HG02759 (cell line): ENCODE data around the gene RFC3.
"Not testable (repeated sequence)": the region's sequence is repeated elsewhere in the genome, so short reads cannot be mapped to it uniquely, and the experiment has no call there.

Source experiments
- ATAC-seq: cut with Tn5 transposase; IDR thresholded peaks from one replicate; pipeline ENCODE4 v1.9.1; 2021; ENCODE audit warnings: mild to moderate bottlenecking, moderate library complexity; ENCODE audit not compliant: unreplicated experiment

Gene RFC3

DNA sequence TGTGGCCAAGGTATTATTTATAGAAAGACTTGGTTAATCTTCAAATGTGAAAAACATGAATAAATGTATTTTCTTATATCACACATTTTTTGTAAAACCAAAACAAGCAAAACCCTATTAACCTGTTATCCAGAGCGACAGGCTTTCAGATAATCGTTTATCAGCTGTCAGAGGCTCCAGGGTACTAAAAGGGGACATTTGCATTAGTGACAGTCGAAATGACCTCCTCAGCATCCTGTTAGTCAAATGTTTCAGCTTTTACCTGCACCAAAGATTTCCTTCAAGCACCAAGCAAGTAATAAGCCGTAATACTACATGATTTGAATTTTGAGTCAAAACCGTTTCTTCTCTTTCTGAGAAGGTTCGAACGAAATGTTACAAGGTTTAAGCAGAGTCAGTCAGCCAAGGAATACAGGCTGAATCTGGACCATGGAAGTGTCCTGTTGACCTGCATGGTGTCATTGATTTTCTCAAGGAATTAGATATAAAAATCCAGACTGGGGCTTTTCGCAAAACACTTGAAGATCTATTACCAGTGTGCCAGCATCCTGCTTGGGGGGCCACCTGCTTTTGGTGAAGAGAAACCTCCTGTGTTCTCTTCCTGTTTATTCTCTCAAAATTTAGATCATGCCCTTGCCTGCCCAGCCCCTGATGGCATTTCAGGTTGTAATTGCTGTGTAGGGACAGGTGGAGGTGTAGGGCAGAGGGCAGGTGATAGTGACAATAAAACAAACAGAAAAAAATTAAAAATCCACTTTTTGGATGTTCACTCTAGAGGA lies 11.3 kb upstream of the RFC3 start:
- no peak for ATAC-seq

DNA sequence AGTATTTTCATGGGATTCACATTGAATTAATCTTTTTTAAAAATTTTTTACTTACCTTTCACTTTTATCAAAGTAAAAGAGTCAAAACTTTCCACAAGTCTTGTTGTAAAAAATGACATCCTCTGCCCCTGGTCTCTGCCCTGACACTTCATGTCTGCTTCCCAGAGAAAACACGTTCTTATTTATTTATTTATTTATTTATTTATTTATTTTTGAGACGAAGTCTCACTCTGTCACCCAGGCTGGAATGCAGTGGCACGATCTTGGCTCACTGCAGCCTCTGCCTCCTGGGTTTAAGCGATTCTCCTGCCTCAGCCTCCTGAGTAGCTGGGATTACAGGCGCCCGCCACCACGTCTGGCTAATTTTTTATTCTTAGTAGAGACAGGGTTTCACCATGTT lies 5.1 kb upstream of the RFC3 start:
- ATAC-seq: not testable (repeated sequence)

DNA sequence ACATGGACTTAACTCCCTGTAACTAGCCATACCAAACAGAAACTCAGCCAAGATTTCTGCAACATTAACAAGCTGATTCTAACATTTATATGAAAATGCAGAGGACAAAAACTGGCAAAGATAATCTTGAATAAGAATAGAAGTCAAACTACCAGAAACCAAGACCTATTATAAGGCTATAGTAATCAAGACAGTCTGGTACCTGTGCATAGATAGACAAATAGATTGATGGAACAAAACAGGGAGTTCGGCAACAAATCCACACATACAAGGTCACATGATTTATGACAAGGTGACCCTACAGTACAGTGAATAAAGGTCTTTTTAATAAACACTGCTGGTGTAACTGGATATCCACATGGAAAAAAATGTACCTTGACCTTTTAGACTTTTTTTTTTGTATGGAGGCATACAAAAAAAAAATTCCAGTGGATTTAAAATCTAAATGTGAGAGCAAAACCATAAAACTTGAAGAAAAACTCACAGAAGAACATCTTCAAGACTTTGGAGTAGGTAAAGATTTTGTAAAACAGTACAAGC lies 2.9 kb upstream of the RFC3 start:
- ATAC-seq: no peak

DNA sequence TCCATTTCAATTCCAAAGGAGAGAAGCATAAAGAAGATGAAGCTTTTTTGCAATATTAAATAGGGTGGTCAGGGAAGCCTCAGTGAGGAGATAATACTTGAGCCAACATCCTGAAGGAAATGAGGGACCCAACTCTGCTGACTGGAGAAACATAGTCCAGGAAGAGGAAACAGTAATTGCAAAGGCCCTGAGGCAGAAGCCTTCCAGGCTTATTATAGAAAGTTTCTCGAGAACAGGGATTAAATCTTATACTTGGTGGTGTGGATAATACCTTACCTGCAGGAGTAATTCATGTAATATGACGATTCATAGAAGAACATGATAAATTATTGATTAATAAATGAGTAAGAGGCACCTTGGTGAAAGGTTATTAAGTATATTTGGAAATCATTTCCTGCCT lies 1.0 kb upstream of the RFC3 start:
- ATAC-seq: no peak

DNA sequence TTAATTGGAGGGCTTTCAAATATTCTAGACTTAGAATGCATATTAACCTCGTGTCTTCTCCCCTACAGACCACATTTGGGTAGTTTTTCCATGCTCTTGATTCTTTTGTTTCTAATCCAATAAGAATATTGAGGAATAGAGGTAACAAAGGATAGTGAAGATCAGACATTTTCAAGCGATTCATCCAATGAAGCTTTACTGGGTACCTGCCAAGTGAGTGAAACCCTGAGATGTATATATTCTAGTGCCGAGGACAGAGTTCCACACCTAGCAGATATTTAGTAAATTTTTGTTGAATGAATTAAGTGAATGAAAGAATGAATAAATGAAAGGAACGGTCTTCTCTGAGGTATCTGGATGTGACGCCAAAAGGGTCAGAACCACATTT lies 442 bp upstream of the RFC3 start:
- peak; percentile 10 for ATAC-seq

DNA sequence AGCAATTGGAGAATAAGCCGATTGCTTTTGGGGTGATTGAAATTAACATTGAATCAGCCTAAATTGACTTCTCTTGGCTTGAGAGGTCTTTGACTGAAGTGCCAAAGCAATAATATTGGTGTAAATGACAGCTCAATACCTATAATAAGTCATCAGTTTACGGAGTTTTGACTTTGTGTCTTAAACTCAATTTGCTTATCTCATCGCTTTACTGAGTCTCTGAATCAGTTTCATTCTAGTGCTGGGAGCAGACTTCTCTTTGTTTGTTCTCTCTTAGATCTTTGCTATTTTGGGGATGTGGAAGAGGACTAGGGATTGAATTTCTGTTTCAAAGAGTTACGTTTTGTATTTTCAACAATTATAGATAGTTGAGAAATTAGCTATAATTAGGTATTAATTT lies 7.1 kb downstream of the RFC3 start:
- ATAC-seq: no peak

DNA sequence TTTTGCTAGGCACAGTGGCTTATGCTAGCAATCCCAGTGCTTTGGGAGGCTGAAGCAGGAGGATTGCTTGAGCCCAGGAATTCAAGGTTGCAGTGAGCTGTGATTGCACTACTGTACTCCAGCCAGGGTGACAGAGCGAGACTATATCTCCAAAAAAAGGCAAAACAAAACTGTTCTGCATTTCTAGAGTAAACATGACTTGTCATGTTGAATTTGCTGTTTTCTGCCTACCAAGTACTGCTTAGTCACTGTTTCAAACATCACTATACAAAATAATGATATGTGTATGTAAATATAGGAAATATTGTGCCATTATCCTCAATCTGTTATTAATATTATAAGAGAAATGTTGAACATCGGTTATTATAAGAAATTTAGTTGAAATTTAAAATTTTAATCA lies 9.2 kb downstream of the RFC3 start:
- ATAC-seq: no peak

DNA sequence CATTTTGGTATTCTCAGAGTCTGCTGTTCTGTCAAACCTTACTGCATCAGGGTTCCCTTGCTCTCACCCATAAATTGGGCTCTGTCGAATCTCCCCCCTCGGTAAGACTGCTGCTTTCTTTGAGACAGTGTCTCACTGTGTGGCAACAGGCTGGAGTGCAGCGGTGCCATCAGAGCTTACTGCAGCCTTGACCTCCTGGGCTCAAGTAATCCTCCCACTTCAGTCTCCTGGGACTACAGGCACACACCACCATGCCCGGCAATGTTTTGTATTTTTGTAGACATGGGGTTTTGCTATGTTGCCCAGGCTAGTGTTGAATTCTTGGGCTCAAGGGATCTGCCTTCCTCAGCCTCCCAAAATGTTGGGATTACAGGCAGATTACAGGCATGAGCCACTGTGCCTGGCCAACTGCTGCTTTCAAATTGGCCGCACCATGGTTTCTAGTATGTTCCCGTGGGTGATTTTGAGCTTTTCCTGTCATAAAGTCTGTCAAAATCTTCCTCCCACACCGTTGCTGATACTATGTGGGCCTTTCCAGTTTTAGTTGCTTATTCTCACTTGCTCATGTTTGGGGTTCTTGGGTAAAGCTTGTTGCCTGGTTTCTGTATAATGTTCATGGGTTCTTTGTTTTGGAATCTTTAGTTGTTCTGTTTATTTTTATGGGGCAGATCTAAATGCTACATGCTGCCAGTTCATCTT lies 10.6 kb downstream of the RFC3 start:
- ATAC-seq: no peak

DNA sequence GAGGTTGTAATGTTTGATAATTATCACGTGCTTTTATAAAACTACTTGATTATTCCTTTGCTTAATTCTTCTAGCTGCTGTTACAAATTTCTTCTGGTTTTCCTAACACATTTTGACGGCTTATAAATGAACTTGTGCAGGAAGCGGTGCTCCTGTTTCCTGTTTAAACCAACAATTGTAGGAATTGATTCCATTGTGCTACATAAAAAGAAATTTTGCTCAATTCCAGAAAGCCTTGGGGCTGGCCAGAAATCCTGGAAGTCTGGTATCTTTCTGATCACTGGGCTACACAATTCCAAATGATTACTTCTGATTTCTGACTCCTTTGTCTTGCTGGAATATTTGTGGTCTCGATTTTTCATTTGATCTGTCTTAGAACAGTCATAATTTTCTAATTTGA lies 14.9 kb downstream of the RFC3 start:
- ATAC-seq: no peak

DNA sequence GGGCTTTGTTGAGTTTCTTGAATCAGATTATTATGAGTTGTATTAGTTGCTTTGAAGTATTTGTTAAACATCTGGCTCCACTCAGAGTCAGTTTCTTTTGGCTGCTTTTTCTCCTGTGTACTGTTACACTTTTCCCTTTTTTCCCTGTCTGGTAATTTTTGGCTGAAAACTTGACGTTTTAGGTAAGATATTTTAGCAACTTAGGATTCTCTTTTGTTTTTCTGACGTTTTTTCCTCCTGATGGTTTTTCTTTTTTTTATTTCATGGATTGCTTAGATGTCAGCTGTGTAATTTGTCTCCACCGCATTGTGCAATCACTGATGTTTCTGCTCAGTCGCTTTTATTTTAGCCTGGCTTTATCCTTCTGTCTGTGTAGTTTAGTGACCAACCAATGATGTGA lies 20.7 kb downstream of the RFC3 start:
- no peak for ATAC-seq

DNA sequence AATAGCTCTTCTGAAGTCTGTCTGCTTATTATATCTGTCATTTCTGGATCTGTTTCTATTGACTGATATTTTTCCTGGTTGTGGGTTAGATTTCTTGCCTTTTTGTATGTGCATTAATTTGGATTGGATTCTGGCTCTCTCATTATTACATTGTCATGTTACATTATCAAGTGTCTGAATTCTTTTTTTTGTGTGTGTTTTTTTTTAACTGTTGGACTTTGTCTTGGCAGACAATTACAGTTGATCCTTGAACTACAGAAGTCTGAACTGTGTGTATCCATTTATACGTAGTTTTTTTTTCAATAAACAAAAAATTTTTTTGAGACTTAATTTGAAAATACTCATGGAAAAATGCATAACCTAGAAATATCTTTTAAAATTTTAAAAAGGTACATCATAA lies 22.5 kb downstream of the RFC3 start:
- no peak for ATAC-seq

DNA sequence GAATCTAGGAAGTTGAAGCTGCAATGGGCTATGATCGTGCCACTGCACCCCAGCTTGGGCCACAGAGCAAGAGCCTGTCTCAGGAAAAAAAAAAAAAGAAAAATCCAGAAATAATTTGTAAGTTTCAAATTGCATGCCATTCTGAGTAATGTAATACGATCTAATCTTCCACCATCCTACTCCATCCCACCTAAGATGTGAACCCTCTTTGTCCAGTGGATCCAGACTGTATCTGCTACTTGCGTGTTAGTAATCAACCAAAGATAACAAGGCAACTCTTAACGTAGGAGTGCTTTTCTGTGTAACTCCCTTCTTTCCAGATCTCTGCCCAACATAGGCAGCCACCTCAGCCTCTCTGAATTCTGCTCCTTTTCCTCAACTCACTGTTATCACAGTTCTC lies 24.3 kb downstream of the RFC3 start:
- ATAC-seq: no peak

DNA sequence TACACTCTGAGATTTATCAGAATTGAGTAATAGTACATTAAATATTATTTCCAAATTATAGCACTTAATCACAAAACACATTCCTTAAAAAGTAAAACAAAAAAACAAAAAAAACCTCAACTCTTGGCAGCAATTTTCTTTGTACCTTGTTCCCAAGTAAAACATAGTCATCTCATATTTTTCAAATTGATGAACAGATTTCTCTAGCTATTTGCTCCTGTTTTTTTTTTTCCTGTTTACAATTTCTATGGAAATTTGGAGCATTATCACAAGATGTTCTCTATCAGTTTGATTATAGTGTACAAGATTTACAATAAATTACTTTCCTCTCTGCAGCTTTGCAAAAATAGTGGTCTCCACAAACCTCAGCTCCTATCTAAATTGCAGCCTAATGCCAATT lies 25.0 kb downstream of the RFC3 start:
- no peak for ATAC-seq

DNA sequence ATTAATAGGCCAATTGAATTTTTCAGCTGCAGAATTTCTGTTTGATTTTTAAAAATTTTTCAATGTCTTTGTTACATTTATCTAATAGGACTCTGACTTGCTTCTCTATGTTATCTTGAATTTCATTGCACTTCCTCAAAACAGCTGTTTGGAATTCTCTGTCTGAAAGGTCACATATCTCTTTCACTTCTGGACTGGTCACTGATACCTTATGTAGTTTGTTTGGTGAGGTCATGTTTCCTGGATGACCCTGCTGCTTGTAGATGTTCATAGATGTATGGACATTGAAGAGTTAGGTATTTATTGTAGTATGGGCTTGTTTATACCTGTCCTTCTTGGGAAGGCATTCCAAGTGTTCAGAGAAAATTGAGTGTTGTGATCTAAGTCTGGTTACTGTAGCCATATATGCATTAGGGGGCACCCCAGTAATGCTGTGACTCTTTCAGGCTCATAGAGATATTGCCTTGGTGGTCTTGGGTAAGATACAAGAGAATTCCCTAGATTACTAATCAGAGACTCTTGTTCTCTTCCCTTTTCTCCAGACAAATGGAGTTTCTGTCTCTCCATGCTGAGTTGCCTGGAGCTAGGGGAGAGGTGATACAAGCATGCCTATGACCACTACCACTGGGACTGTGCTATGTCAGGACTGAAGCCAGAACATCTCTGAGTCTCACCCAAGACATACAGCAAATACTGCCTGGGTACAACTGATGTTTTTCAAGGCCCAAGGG lies 27.8 kb downstream of the RFC3 start:
- ATAC-seq: no peak

DNA sequence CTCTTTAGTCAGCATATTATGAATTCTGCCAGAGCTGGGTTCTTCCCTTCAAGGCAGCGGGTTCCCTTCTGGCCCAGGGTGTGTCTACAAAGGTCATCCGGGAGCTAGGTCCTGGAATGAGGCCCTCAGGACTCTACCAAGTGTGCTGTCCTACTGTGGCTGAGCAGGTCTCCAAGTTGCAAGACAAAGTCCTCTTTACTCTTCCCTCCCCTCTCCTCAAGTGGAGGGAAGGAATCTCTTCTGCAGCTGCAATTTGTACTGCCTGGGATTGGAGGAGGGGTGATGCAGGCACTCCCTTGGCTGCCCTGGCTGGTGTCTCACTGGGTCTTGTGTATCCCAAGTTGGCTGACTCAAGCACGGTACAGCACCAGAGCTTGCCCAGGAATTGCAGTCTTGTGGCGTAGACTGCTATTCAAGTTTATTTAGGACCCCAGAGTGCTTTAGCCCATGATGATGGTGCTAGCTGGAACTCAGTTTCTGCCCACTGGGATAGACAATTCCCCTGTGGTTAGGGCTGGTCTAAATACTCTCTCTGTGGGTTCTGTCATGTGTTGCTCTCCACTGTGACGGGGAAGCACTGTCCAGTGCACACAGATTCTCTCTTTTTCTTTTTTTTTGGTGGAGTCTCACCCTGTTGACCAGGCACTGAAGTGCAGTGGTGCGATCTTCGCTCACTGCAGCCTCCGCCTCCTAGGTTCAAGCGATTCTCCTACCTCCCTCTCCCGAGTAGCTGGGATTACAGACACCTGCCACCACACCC lies 28.5 kb downstream of the RFC3 start:
- ATAC-seq: peak; percentile 73

DNA sequence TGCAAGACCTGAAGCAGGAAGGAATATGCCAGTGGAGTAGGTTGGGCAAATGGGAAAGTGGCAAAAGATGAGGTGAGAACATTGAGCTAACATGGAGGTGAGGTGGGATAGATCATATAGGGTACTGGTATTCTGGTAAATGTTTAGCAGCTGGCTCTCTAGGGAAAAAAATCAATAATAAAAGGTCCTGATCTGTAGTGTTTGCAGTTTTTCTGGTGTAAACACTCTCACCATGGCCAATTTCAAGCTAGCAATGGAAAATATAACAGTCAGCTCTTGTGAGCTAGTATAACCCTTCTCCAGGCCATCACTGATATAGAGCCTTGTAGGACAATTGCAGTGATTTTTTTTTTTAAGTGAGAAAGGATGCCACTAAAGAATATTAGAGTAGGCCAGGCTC lies 31.3 kb downstream of the RFC3 start:
- no peak for ATAC-seq

DNA sequence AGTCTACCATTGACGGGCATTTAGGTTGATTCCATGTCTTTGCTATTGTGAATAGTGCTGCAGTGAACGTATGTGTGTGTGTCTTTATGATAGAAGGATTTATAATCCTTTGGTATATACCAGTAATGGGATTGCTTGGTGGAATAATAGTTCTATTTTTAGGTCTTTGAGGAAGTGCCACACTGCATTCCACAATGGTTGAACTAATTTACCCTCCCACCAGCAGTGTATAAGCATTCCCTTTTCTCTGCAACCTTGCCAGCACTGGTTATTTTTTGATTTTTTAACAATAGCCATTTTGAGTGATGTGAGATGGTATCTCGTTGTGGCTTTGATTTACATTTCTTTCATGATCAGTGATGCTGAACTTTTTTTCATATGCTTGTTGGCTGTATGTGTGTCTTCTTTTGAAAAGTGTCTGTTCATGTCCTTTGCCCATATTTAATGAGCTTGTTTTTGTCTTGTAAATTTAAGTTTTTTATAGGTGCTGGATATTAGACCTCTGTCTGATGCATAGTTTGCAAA lies 37.5 kb downstream of the RFC3 start:
- no peak for ATAC-seq

DNA sequence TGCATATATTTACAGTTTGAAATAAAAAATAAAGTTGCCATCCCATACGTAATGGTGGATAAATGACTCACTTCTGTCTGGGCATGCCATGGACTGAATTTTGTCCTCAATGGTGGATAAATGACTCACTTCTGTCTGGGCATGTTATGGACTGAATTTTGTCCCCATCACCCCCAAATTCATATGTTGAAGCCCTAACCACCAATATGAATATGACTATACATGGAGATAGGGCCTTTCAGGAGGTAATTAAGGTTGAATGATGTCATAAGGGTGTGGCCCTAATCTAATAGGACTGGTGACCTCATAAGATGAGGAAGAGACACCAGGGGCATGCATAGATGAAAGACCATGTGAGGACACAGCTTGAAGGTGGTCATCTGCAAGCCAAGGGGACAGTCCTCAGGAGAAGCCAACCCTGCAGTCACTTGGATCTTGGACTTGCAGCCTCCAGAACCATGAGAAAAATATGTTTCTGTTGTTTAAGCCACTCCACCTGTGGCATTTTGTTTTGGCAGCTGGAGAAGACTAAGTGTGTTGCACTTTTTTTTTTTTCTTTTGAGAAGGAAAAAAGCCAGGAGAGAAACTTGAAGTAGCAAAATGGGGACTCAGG lies 41.8 kb downstream of the RFC3 start:
- no peak for ATAC-seq

DNA sequence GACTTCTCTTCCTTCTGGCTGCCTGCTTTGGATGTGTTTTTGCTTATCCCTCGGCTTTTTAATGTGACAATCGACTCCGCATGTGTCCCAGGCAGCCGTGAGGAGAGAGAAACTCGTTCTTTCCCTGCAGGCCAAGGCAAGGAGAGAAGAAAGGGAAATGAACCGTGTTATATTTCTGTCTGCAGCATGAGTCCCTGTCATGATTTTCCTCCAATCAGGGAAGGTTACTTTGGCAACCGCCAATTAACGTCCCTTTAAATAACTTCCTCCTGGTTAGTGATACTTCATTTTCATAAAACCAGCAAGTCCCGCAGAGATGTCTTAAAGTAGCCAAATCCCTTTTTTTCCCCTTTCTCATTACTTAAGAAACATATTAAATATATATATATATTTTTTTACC lies 42.6 kb downstream of the RFC3 start:
- no peak for ATAC-seq

DNA sequence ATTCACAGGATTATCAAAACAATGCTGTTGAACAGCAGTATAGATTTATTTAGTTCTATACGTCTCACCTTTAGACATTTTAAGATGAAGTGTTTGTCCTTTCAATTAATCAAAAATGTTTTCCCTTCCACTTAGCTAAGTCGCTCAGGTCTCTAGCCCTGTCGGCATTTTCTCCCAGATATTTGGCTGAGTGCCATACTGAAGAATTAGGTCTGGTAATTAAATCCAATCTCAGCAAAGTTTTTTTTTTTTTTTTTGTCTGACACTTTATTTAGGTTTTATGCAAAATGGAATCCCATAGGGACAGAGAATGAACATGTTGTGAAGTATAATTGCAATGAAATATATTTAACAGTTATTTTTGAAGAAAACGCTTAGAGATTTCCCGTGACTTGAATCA lies 44.1 kb downstream of the RFC3 start:
- no peak for ATAC-seq
